Thyroid gland (tissue), 4 donors: ENCODE data around the gene MOB2.

ENCODE experiments used
- CTCF ChIP-seq, 6 experiments: fragments of 200-600 bp in 3 of 6; fragments of 450-650 bp in 3 of 6; sonication (generic) in 3 of 6; IDR thresholded peaks; one replicate each; pipeline ENCODE4 v1.5.1; 2016 to 2019; ENCODE audit warnings: antibody characterized with exemption in 6 of 6, mild to moderate bottlenecking in 2 of 6, inconsistent platforms in 1 of 6, moderate library complexity in 1 of 6
- POLR2A ChIP-seq, 2 donors: fragments of 450-650 bp; IDR thresholded peaks; one replicate each; pipeline ENCODE4 v1.6.1; 2017; ENCODE audit warnings: antibody characterized with exemption in 2 of 2, mild to moderate bottlenecking in 2 of 2, moderate library complexity in 1 of 2

- TF ChIP-seq CTCF (IDR thresholded peaks at IDR 0.05) (no peak), POLR2A (IDR thresholded peaks at IDR 0.05) (no peak)
Observed at GRCh38 chr11:1425006-1425405, 61.6 kb downstream of the MOB2 start.
